Peyer's patch (tissue), 4 donors: Measurements from ENCODE around the gene TOPBP1. TPM values are rescaled to one million over a fixed set of nuclear protein-coding genes. Genes with fewer than 3 reads are reported as not detected.

ENCODE experiments used
- DNase-seq, 3 donors: peaks; one replicate each; pipeline ENCODE4 v3.0.0-alpha.2; 2017 to 2019
- H3K27ac ChIP-seq, 4 donors: fragments of 200-600 bp; sonication (generic); one replicate each; pipeline ENCODE4 v1.5.1; 2016 to 2019
- H3K27me3 ChIP-seq, 2 donors: fragments of 200-600 bp; sonication (generic); one replicate each; pipeline ENCODE4 v1.5.1; 2019
- H3K36me3 ChIP-seq, 3 donors: fragments of 200-600 bp; sonication (generic); one replicate each; pipeline ENCODE4 v1.5.1; 2016 to 2019
- H3K4me1 ChIP-seq, 4 donors: fragments of 200-600 bp; sonication (generic); one replicate each; pipeline ENCODE4 v1.5.1; 2016 to 2019
- H3K4me3 ChIP-seq, 4 donors: fragments of 200-600 bp; sonication (generic); 1 replicate in 3 of 4; 2 replicates in 1 of 4; pipeline ENCODE4 v1.5.1; 2016 to 2019; ENCODE audit warnings: mild to moderate bottlenecking in 1 of 4
- H3K9me3 ChIP-seq, 4 donors: fragments of 200-600 bp; sonication (generic); one replicate each; pipeline ENCODE4 v1.5.1; 2016 to 2019; ENCODE audit warnings: mild to moderate bottlenecking in 1 of 4
- CTCF ChIP-seq, 6 experiments: fragments of 450-650 bp in 4 of 6; fragments of 200-600 bp in 2 of 6; sonication (generic) in 1 of 6; IDR thresholded peaks; one replicate each; pipeline ENCODE4 v1.5.1; 2017 to 2019; ENCODE audit warnings: antibody characterized with exemption in 6 of 6, mild to moderate bottlenecking in 3 of 6, moderate library complexity in 1 of 6
- POLR2A ChIP-seq, 2 donors: fragments of 450-650 bp; IDR thresholded peaks; one replicate each; pipeline ENCODE4 v1.5.1; 2017; ENCODE audit warnings: antibody characterized with exemption in 2 of 2, mild to moderate bottlenecking in 2 of 2, moderate library complexity in 2 of 2
- total RNA-seq, 4 donors: library from RNA; depleted of rRNA; stranded (reverse); fragments of >200 nt; gene quantifications; one replicate each; pipeline ENCODE4 v1.1.0, GENCODE V29; 2016

The TOPBP1 gene
- total RNA-seq, 4 donors from 2014 or later = 22.6 to 57.8 (median 40.7) TPM

GRCh38 chr3:133659806-133660205 lies 1.9 kb downstream of the TOPBP1 start:
- TF ChIP-seq POLR2A (IDR thresholded peaks at IDR 0.05) (no peak), CTCF (IDR thresholded peaks at IDR 0.05) (no peak)
- Histone ChIP-seq H3K9me3 (no peaks in the 10 kb centered on the region), H3K27ac (no peak overlapping the region), H3K36me3 (peaks cover 0 to 35% (median 0%) of the 10 kb centered on the region in 3 donors), H3K4me1 (peaks cover 0 to 4% (median 3%) of the 10 kb centered on the region in 4 donors), H3K4me3 (no peak overlapping the region), H3K27me3 (no peaks in the 10 kb centered on the region)
- no peak for DNase-seq

GRCh38 chr3:133655731-133656515 lies 5.8 kb downstream of the TOPBP1 start:
- Histone ChIP-seq H3K36me3 (peaks cover 0 to 64% (median 0%) of the 10 kb centered on the region in 3 donors), H3K4me1 (no peaks in the 10 kb centered on the region), H3K9me3 (no peaks in the 10 kb centered on the region), H3K27ac (no peak overlapping the region), H3K4me3 (no peak overlapping the region), H3K27me3 (no peaks in the 10 kb centered on the region)
- DNase-seq = no peak
- TF ChIP-seq POLR2A (IDR thresholded peaks at IDR 0.05) (no peak), CTCF (IDR thresholded peaks at IDR 0.05) (no peak)

GRCh38 chr3:133649486-133650068 lies 12.2 kb downstream of the TOPBP1 start:
- TF ChIP-seq POLR2A (IDR thresholded peaks at IDR 0.05) = no peak
- TF ChIP-seq CTCF (IDR thresholded peaks at IDR 0.05) = no peak
- H3K27me3 ChIP-seq = no peaks in the 10 kb centered on the region
- H3K4me1 ChIP-seq = no peaks in the 10 kb centered on the region
- H3K36me3 ChIP-seq = peaks cover 0 to 66% (median 0%) of the 10 kb centered on the region in 3 donors
- no peaks in the 10 kb centered on the region for H3K9me3 ChIP-seq
- no peak for DNase-seq
- H3K4me3 ChIP-seq = no peak overlapping the region
- H3K27ac ChIP-seq = no peak overlapping the region

GRCh38 chr3:133644768-133645167 lies 17.0 kb downstream of the TOPBP1 start:
- no peaks in the 10 kb centered on the region for H3K27me3 ChIP-seq
- H3K36me3 ChIP-seq = peaks cover 0 to 77% (median 0%) of the 10 kb centered on the region in 3 donors
- DNase-seq = no peak
- TF ChIP-seq CTCF (IDR thresholded peaks at IDR 0.05) = no peak
- no peaks in the 10 kb centered on the region for H3K9me3 ChIP-seq
- no peak overlapping the region for H3K27ac ChIP-seq
- no peak overlapping the region for H3K4me3 ChIP-seq
- H3K4me1 ChIP-seq = no peaks in the 10 kb centered on the region

- H3K36me3 ChIP-seq = peaks cover 0 to 73% (median 0%) of the 10 kb centered on the region in 3 donors
- no peaks in the 10 kb centered on the region for H3K4me1 ChIP-seq
- H3K9me3 ChIP-seq = no peaks in the 10 kb centered on the region
- no peak overlapping the region for H3K27ac ChIP-seq
- TF ChIP-seq CTCF (IDR thresholded peaks at IDR 0.05) (no peak), POLR2A (IDR thresholded peaks at IDR 0.05) (no peak)
- H3K27me3 ChIP-seq = no peaks in the 10 kb centered on the region
- no peak overlapping the region for H3K4me3 ChIP-seq
- DNase-seq = no peak
These were observed 18.1 kb downstream of the TOPBP1 start for GRCh38 chr3:133643611-133644010.
